ENCODE measurements around the gene GREB1L.

Gene GREB1L

GRCh38 chr18:21284540-21284939 lies 42.5 kb downstream of the GREB1L start:
- no peak for DNase-seq (ENCODE audit: low read depth)
- TF ChIP-seq CTCF (IDR thresholded peaks at IDR 0.05; ENCODE audit: insufficient read depth, low read depth, low read length, missing control alignments) = no peak
- H3K4me3 ChIP-seq (ENCODE audit: low read length) = no peak overlapping the region

- no peak overlapping the region for H3K4me3 ChIP-seq (ENCODE audit: low read length)
- DNase-seq (ENCODE audit: low read depth) = no peak
- TF ChIP-seq CTCF (IDR thresholded peaks at IDR 0.05; ENCODE audit: insufficient read depth, low read depth, low read length, missing control alignments) = no peak
Observed at GRCh38 chr18:21289827-21290226, 47.8 kb downstream of the GREB1L start.

GRCh38 chr18:21291106-21291505 lies 49.1 kb downstream of the GREB1L start:
- peak; percentile 83 for DNase-seq (ENCODE audit: low read depth)
- TF ChIP-seq CTCF (IDR thresholded peaks at IDR 0.05; ENCODE audit: insufficient read depth, low read depth, low read length, missing control alignments) = no peak
- H3K4me3 ChIP-seq (ENCODE audit: low read length) = no peak overlapping the region

- no peak for DNase-seq (ENCODE audit: low read depth)
- TF ChIP-seq CTCF (IDR thresholded peaks at IDR 0.05; ENCODE audit: insufficient read depth, low read depth, low read length, missing control alignments) = no peak
- H3K4me3 ChIP-seq (ENCODE audit: low read length) = no peak overlapping the region
Observed at GRCh38 chr18:21293479-21293878, 51.4 kb downstream of the GREB1L start.

GRCh38 chr18:21295101-21295500 lies 53.1 kb downstream of the GREB1L start:
- TF ChIP-seq CTCF (IDR thresholded peaks at IDR 0.05; ENCODE audit: insufficient read depth, low read depth, low read length, missing control alignments) = no peak
- no peak for DNase-seq (ENCODE audit: low read depth)
- no peak overlapping the region for H3K4me3 ChIP-seq (ENCODE audit: low read length)

- no peak for TF ChIP-seq CTCF (IDR thresholded peaks at IDR 0.05; ENCODE audit: insufficient read depth, low read depth, low read length, missing control alignments)
- DNase-seq (ENCODE audit: low read depth) = no peak
- H3K4me3 ChIP-seq (ENCODE audit: low read length) = no peak overlapping the region
Observed at GRCh38 chr18:21296045-21296444, 54.0 kb downstream of the GREB1L start.

GRCh38 chr18:21298351-21298750 lies 56.3 kb downstream of the GREB1L start:
- TF ChIP-seq CTCF (IDR thresholded peaks at IDR 0.05; ENCODE audit: insufficient read depth, low read depth, low read length, missing control alignments) = no peak
- no peak for DNase-seq (ENCODE audit: low read depth)
- H3K4me3 ChIP-seq (ENCODE audit: low read length) = no peak overlapping the region

Measured in epithelial cell of esophagus (primary cell).